ENCODE results near the gene SLC36A3.

The SLC36A3 gene

GRCh38 chr5:151280443-151280842 is 23.1 kb downstream of the SLC36A3 start:
- DNase-seq (ENCODE audit: low spot score), result no peak
- no peak overlapping the region for H3K27ac ChIP-seq
- no peak for TF ChIP-seq CTCF (IDR thresholded peaks at IDR 0.05)
- H3K4me3 ChIP-seq, result no peak overlapping the region

DNA sequence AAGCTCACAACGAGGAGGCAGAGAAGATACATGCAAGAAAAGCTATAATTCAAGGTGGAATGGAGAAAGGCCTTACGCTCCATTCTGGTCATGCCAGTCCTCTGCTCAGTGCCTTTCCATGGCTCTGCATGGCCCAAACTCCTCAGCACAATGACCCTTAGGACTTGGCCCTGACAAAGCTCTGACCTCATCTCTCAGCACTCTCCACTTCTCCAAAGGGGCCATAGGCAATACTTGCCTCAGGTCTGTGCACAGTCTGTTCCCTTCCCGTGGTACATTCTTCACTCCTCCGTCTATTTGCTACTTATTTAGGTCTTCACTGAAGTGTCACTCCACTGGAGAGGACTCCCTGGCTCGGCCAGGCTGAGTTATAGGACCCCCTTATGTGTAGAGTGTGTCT is 24.7 kb downstream of the SLC36A3 start:
- H3K27ac ChIP-seq, result no peak overlapping the region
- no peak for DNase-seq (ENCODE audit: low spot score)
- no peak for TF ChIP-seq CTCF (IDR thresholded peaks at IDR 0.05)
- H3K4me3 ChIP-seq, result no peak overlapping the region

GRCh38 chr5:151275803-151276202 is 27.8 kb downstream of the SLC36A3 start:
- no peak for TF ChIP-seq CTCF (IDR thresholded peaks at IDR 0.05)

GRCh38 chr5:151274666-151275065 is 28.9 kb downstream of the SLC36A3 start:
- no peak for TF ChIP-seq CTCF (IDR thresholded peaks at IDR 0.05)
- Histone ChIP-seq H3K4me3 (no peak overlapping the region), H3K27ac (no peak overlapping the region)
- DNase-seq (ENCODE audit: low spot score), result no peak

More at GRCh38 chr5:151275803-151276202, 27.8 kb downstream of the SLC36A3 start:
- H3K4me3 ChIP-seq, result no peak overlapping the region
- H3K27ac ChIP-seq, result no peak overlapping the region
- no peak for DNase-seq (ENCODE audit: low spot score)

DNA sequence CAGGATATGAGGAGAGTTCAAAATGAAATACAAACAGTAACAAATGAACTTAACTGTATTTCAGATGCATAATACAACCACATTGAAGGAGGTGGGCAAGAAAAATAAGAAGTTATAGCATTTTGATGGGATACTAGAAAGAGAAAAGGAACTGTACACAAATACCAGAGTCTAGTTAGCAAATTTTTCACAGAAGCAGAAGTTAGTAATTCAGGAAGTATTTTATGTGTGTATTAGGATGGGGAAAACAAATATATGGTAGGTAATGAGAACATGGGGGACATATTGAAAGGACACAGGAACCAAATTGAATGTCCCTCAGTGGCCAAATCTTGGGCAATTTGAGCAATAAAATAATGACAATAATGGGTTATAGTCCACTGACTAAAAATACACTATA is 32.2 kb downstream of the SLC36A3 start:
- no peak for TF ChIP-seq CTCF (IDR thresholded peaks at IDR 0.05)
- Histone ChIP-seq H3K27ac (no peak overlapping the region), H3K4me3 (no peak overlapping the region)
- DNase-seq (ENCODE audit: low spot score), result no peak

DNA sequence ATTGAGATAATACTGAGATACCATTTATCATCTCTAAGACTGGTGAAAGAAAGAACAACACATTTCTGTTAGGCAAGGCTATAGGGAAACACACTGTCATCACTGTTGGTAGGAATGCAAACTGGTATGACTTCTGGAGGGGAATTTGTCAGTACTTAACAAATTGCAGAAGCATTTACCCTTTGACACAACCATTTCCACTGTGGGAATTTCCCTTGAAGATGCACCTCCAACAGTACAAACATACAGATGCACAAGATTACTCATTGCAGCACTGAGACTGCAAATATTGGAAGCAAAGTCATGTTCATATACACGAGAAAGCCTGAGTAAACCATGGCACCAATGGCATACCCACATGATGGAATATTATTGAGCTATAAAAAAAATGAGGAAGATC is 33.0 kb downstream of the SLC36A3 start:
- no peak overlapping the region for H3K27ac ChIP-seq
- no peak overlapping the region for H3K4me3 ChIP-seq
- DNase-seq (ENCODE audit: low spot score), result no peak
- TF ChIP-seq CTCF (IDR thresholded peaks at IDR 0.05), result no peak

- no peak for TF ChIP-seq CTCF (IDR thresholded peaks at IDR 0.05)
- Histone ChIP-seq H3K4me3 (no peak overlapping the region), H3K27ac (no peak overlapping the region)
- DNase-seq (ENCODE audit: low spot score), result no peak
These were observed 35.9 kb downstream of the SLC36A3 start for GRCh38 chr5:151267491-151268260.

All from coronary artery (tissue), 2 donors.